ENCODE results near the gene SPATS2.
A peak's percentile ranks its signal among the peaks of the same experiment; 100 is the strongest.
"Not testable (repeated sequence)": the region's sequence is repeated elsewhere in the genome, so short reads cannot be mapped to it uniquely, and the experiment has no call there.

Gene SPATS2

DNA sequence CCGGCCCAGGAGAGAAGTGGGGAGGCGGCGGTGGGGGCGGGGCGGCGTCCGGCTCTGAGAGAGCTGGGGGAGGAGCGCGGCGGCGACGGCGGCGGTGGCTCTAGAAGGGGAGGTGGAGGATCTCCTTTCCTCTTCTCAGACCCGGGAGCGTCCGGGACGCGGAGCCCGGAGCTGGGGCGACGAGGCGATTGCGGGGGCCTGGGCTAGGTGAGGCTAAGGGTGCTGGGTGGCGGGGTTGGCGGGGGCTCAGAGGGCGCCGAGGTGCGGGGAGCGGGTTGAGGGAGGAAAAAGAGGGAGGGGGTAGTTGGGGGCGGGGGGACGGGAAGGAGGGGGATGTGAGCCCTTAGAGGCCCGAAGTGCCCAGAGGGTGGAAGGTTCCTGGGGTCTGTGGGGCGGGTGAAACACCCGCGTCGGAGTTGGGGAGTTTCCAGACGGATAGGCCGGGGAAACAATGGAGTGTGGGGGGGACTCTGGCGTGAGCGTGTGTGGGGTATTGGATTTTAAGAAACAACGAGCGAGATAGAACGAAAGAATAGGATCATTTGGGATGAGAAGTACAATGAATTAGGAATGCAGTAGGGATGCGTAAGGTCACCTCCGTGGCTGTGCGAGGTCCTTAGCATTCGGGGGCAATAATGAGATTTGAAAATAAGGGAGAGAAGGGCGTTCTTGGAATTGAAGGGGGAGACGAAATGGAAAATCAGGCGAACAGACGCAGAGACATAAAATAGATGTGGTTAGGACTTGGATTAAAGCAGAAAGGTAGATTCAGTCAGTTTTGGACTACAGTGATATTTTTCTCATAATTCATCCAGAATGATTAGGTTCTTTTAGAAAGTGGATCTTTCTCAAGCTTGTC lies at the start of gene SPATS2:
Gene SPATS2, plus strand, starts transcription at position 82 of the 859 bp plus-strand sequence. CDS start 93,551 bp downstream, outside the sequence.
- no peak for ATAC-seq

- ATAC-seq: not testable (repeated sequence)
These were observed 46.7 kb upstream of the SPATS2 start for GRCh38 chr12:49320411-49321103.

GRCh38 chr12:49322367-49322707 lies 44.9 kb upstream of the SPATS2 start:
- ATAC-seq: no peak

DNA sequence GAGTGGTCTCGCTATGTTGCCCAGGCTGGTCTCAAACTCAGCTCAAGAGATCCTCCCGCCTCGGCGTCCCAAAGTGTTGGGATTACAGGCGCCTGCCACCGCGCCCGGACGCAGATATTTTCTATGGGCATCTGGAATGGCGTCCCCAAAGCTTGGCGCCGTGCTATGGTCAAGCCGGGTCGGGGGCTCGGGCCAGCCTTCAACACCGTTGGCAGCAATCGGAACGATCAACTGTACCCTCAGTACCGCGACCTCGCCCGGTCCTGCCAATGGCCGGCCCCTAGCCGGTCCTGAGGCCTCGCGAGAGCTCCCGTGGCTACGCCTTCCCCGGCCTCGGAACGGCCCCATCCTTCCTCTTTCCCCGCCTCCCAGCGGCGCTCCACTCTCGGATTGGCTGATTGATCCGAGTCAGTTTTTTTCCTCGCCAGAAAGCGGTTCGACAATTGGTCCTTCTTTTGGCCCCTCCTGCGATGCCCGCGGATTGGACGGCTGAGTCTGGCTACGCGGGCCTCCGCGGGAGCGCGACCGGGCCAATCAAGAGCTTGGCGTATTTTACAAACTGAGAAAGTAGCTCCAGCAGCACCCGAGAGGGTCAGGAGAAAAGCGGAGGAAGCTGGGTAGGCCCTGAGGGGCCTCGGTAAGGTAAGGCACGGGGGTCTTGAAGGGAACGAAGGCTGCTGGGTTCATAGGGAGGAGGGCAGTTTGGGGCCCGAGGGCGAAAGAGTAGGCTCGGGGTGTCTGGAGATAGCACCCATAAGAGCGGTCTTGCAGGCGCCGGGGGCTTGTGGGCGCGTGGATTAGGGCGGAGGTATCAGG lies 44.3 kb upstream of the SPATS2 start, which contains the start of gene TROAP:
Gene TROAP, plus strand, starts transcription at position 548 of the 816 bp plus-strand sequence. CDS start 354 bp downstream, outside the sequence.
- ATAC-seq: peak; percentile 98 to 99

- no peak for ATAC-seq
These were observed 43.7 kb upstream of the SPATS2 start for GRCh38 chr12:49323524-49324097.

DNA sequence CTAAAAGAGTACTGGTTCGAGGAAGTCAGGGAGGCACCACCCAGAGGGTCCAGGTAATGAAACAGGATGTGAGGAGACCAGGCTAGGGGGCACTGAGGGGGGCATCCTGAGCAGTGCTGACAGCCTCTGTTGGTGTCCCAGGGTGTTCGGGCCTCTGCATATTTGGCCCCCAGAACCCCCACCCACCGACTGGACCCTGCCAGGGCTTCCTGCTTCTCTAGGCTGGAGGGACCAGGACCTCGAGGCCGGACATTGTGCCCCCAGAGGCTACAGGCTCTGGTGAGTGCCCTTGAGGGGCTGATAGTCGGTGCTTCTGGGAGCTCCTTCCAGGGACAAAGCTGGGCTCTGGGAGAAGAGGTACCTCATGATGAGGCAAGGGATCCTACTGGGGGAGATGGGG lies 41.7 kb upstream of the SPATS2 start:
- ATAC-seq: no peak

DNA sequence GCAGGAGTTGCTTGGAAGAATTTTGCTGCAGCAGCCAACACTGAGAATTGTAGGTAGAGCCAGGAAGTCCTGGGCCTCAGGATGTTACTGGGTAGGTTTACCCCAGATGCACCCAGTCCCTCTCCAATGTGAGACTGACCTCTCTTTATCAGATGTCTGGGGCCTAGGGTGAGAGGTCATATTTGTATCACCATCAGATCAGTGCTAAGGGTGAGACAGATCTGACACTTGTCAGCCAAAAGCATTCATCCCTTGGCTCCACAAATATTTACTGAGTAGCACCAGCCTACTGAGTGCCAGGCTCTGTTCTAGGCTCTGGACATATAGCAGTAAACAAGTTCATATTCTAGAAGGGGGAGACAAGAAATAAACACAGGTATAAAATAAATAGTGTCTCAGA lies 39.9 kb upstream of the SPATS2 start:
- ATAC-seq: no peak

GRCh38 chr12:49327887-49328286 lies 39.4 kb upstream of the SPATS2 start:
- no peak for ATAC-seq

GRCh38 chr12:49328816-49329215 lies 38.4 kb upstream of the SPATS2 start:
- ATAC-seq: no peak

GRCh38 chr12:49330032-49330619 lies 37.1 kb upstream of the SPATS2 start:
- no peak for ATAC-seq

- no peak for ATAC-seq
These were observed 36.5 kb upstream of the SPATS2 start for GRCh38 chr12:49330631-49331379.

- no peak for ATAC-seq
These were observed 35.7 kb upstream of the SPATS2 start for GRCh38 chr12:49331380-49332222.

DNA sequence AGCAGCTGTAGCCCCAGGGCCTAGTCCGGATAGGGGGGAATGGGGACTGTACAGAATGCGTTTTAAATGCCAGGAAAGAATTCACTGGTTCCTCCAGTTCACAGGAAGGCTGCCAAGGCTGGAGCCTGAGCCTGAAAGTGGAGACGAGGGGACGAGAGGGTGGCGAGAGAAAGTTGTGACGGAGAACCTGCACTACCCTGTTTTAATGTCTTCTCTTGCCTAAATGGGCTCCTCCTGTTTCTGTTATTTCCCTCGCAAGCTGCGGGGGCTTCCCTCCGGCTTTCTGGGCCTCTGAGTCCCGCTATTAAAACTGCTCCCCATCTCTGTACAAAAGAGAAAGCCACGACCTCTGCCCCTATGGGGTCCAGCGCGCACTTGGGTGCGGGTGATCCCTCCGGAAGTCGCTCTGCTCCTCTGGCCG lies 34.8 kb upstream of the SPATS2 start:
- no peak for ATAC-seq

DNA sequence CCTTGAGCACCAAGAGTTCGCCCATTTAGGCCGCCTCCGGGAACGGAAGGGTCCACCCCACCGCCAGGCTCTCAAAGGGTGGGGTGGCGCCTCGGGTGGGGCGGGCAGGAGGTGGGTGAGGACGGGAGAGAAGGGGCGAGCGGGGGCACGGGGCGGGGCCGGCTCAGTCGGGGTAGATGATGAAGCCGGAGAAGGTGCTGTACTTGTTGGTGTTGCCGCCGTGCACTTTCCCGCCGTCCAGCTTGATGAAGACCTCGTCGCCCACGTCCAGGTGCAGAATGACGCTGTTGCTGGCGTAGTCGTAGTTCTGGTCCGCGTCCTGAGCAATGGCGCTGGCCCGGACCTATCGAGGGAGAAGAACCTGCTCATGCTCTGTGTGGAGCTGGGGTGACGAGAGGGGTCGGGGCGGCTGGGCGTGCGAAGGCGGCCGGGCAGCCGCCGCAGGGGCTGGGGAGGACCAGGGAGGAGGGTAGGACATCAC lies 34.3 kb upstream of the SPATS2 start:
- ATAC-seq: no peak

DNA sequence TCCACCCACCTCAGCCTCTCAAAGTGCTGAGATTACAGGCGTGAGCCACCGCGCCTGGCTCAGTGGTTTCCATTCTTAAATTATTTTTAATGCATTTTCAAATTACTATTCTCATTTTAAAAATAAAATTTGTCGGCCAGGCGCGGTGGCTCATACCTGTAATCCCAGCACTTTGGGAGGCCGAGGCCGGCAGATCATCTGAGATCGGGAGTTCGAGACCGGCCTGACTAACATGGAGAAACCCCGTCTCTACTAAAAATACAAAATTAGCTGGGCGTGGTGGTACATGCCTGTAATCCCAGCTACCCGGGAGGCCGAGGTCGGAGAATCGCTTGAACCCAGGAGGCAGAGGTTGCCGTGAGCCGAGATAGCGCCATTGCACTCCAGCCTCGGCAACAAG lies 33.5 kb upstream of the SPATS2 start:
- not testable (repeated sequence) for ATAC-seq

DNA sequence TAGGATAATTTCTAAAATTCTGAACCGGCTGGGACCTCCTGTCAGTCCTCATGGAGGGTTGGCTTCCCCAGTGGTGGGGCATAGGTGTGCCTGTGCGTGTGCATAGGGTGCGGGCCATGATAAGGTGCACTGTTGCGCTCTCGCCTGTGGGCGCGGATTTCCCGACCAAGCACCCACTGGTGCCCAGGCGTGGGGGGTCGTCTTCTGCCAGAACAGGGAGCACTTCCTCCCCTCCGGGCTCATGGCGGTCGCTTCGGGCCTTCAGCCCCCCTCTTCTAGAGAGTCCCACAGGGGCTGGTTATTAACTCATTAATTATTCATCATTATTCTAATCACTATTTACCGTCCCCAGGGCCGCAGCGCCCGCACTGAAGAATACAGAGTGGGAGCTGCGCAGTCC lies 33.0 kb upstream of the SPATS2 start:
- ATAC-seq: no peak

- no peak for ATAC-seq
These were observed 32.6 kb upstream of the SPATS2 start for GRCh38 chr12:49334681-49335080.

DNA sequence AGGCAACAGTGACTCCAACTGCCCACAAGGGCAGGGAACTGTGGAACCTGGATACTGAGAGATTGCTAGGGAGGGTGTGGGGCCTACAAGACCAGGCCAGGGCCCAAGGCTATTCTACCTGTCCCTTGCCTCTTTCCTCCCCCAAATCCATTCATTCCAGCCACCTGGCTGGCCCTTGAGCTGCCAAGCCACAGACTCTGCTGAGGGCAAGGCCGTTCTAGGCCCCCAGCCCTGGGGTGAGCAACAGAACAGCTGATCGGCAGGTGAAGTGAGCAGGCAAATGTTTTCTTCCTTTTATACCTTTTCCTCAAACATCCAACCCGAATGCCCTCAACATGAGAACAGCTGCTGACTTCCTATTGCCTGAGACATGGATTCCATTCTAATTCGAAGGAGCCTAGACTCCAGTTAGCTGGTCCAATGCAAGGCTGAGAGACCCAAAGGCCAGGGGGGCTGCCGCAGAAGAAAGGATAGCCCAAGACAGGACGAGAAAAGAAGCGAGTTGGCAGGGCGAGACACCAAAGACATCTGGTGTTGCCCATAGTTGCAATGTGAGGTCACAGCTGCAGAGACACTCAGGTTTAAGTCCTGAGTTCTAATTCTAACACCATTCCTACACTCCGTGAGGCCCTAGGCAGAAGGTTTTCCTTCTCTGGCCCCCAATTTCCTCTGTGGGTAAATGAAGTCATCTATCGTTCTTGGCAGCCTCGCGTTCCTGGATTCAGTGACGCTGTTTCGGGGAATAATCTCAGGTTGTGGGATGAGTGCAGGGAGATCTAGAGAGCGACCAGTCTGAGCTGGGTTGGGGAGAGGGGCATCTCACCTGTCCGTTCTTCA lies 31.9 kb upstream of the SPATS2 start:
- no peak for ATAC-seq

GRCh38 chr12:49335955-49336644 lies 31.2 kb upstream of the SPATS2 start:
- no peak for ATAC-seq

All from activated CD4-positive, CD25-positive, alpha-beta regulatory T cell treated with anti-CD3 and anti-CD28 coated beads, Interleukin-2, amount 50 U/mL, for 24 hours (primary cell).